Measurements from ENCODE around the gene RBM20. TPM values are rescaled to one million over a fixed set of nuclear protein-coding genes. Genes with fewer than 3 reads are reported as not detected.

Gene RBM20
- total and polyA plus RNA-seq, 7 donors, result 0.23 to 7.8 (median 5.4) TPM; not detected in 1

DNA sequence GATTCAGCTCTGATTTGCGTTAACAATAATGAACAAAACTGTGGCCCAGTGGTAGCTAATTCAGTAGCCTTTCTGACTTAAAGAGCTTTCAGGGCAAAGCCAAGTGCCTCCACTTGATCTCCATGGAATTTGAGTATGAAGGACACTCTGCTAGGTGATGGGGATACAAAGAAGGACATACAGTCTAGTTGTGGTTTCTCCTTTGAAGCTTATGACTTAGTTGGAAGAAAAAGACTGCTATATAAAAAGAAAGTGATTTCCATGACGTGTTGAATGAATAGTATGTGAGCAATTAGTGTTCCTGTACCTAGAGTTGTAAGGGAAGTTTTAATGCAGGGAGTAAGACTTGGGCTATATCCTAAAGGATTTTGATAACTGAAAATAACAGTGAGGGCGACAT lies 235.9 kb downstream of the RBM20 start:
- Histone ChIP-seq H3K4me3 (no peak overlapping the region), H3K27me3 (no peaks in the 10 kb centered on the region), H3K9me3 (no peaks in the 10 kb centered on the region), H3K36me3 (peaks cover 0 to 75% (median 5%) of the 10 kb centered on the region in 4 donors), H3K27ac (peak overlapping the region; percentile 21 to 60 (median 38)), H3K4me1 (peaks cover 0 to 96% (median 65%) of the 10 kb centered on the region in 4 donors)
- intact Hi-C loops (cut with DNase I), result no loop called here
- no peak for DNase-seq
- WGBS, 2 donors, result 67 to 83% methylated on average over 3 of the region's 3 CpGs
- TF ChIP-seq POLR2AphosphoS5 (IDR thresholded peaks at IDR 0.05) (no peak), EP300 (IDR thresholded peaks at IDR 0.05) (no peak), POLR2A (IDR thresholded peaks at IDR 0.05) (no peak)
- TF ChIP-seq, protein P1, sequence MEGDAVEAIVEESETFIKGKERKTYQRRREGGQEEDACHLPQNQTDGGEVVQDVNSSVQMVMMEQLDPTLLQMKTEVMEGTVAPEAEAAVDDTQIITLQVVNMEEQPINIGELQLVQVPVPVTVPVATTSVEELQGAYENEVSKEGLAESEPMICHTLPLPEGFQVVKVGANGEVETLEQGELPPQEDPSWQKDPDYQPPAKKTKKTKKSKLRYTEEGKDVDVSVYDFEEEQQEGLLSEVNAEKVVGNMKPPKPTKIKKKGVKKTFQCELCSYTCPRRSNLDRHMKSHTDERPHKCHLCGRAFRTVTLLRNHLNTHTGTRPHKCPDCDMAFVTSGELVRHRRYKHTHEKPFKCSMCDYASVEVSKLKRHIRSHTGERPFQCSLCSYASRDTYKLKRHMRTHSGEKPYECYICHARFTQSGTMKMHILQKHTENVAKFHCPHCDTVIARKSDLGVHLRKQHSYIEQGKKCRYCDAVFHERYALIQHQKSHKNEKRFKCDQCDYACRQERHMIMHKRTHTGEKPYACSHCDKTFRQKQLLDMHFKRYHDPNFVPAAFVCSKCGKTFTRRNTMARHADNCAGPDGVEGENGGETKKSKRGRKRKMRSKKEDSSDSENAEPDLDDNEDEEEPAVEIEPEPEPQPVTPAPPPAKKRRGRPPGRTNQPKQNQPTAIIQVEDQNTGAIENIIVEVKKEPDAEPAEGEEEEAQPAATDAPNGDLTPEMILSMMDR (IDR thresholded peaks at IDR 0.05), result no peak

DNA sequence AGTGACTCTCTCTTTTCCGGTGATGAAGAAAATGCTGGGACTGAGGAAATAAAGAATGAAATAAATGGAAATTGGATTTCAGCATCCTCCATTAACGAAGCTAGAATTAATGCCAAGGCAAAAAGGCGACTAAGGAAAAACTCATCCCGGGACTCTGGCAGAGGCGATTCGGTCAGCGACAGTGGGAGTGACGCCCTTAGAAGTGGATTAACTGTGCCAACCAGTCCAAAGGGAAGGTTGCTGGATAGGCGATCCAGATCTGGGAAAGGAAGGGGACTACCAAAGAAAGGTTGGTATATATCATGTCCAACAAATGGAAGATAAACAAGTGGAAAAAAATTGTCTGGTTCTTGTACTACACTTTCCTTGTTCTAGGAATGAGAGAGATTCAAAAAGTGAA lies 237.1 kb downstream of the RBM20 start:
- intact Hi-C loops (cut with DNase I), result no loop called here
- H3K9me3 ChIP-seq, result no peaks in the 10 kb centered on the region
- peak; percentile 58 for DNase-seq
- 89 to 95% methylated on average over 9 of the region's 9 CpGs for WGBS, 2 donors
- H3K4me3 ChIP-seq, result no peak overlapping the region
- H3K27me3 ChIP-seq, result no peaks in the 10 kb centered on the region
- H3K4me1 ChIP-seq, result peaks cover 0 to 96% (median 61%) of the 10 kb centered on the region in 4 donors
- peak overlapping the region in 3 of 4 donors; percentile 19 to 60 (median 48) for H3K27ac ChIP-seq
- TF ChIP-seq POLR2AphosphoS5 (IDR thresholded peaks at IDR 0.05), result no peak
- H3K36me3 ChIP-seq, result peaks cover 0 to 82% (median 5%) of the 10 kb centered on the region in 4 donors

DNA sequence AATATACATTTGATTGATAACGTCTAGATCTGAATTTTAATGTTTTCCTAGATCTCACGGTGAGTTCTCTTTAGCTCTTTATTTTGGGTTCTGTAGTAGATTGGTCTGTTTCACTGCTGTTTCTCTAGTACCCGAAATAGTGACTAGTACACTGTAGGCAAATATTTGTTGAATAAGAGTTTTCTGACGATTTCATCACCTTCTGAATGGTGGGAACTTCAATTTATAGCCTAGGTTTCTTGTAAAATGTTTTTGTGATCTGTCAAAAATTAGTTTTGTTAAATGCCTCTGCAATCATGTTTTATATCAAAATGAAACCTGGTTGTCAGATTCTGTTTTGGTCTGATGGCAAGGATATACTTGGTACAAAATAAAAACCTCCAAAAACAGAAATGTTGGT lies 237.8 kb downstream of the RBM20 start:
- Histone ChIP-seq H3K9me3 (no peaks in the 10 kb centered on the region), H3K36me3 (peaks cover 0 to 82% (median 5%) of the 10 kb centered on the region in 4 donors), H3K4me3 (peak overlapping the region in 1 of 4 donors; percentile 3), H3K27ac (peak overlapping the region; percentile 19 to 60 (median 40)), H3K27me3 (no peaks in the 10 kb centered on the region), H3K4me1 (peaks cover 0 to 95% (median 57%) of the 10 kb centered on the region in 4 donors)
- intact Hi-C loops (cut with DNase I), result no loop called here
- TF ChIP-seq EP300 (IDR thresholded peaks at IDR 0.05) (no peak), POLR2A (IDR thresholded peaks at IDR 0.05) (no peak), POLR2AphosphoS5 (IDR thresholded peaks at IDR 0.05) (peak in 1 of 4 donors; percentile 29)
- TF ChIP-seq, protein P1 (IDR thresholded peaks at IDR 0.05), result no peak
- no peak for DNase-seq
- 38 to 65% methylated on average over 4 of the region's 4 CpGs for WGBS, 2 donors

DNA sequence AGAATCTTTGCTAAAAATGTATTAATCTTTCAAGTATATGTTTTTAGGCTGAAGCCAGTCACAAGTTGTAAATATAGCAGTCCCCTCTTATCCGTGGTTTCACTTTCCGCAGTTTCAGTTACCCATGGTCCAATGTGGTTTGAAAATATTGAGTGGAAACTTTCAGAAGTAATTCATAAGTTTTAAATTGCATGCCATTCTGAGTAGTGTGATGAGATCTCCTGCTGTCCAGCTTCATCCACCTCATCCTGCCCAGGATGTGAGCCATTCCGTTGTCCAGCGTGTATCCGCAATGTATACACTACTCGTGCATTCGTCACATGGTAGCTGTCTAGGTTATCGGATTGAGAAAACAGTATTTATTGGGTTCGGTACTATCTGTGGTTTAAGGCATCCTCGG lies 239.8 kb downstream of the RBM20 start:
- Histone ChIP-seq H3K27ac (peak overlapping the region; percentile 37 to 60 (median 44)), H3K4me1 (peaks cover 0 to 77% (median 47%) of the 10 kb centered on the region in 4 donors), H3K27me3 (no peaks in the 10 kb centered on the region), H3K9me3 (no peaks in the 10 kb centered on the region), H3K36me3 (peaks cover 0 to 86% (median 7%) of the 10 kb centered on the region in 4 donors), H3K4me3 (no peak overlapping the region)
- no peak for DNase-seq
- intact Hi-C loops (cut with DNase I), result no loop called here
- WGBS, 2 donors, result 82% methylated on average over 10 of the region's 10 CpGs
- no peak for TF ChIP-seq POLR2AphosphoS5 (IDR thresholded peaks at IDR 0.05)
- no peak for TF ChIP-seq POLR2A (IDR thresholded peaks at IDR 0.05)
- no peak for TF ChIP-seq EP300 (IDR thresholded peaks at IDR 0.05)
- TF ChIP-seq, protein P1 (IDR thresholded peaks at IDR 0.05), result no peak

DNA sequence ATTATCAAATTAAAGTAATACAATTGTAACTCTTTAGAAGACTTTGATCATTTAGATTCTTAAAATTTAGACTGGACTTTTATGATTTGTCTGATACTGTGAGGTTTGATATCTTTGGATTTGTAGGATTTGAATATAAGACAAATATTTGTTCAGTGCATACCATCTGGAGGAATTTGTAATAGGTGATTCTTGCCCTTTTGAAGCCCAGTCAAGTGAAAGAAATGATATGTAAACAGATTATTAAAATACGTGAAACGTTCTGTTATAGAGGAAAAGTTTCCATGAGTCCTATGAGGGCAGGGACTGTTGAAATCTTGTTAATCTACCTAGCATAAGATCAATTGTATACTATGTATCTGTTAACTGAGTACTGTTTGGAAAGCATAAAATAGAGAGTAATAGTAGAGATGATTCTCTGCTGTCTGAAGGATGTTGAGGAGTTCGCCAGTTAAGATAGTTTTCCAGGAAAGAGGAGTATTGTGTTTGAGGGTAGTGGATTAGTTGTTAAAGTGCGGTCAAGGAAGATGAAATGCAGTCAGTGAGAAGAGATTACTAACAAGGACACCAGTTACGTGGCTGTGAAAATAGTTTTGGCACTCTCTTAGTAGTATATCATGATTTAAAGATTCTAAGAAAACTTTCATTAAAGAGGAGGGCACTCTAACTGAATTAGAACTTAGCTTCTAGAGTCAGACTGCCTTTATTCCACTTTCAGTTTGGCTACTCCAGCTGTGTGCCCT lies 242.0 kb downstream of the RBM20 start:
- peaks cover 0 to 100% (median 16%) of the 10 kb centered on the region in 4 donors for H3K36me3 ChIP-seq
- no peak for DNase-seq
- H3K9me3 ChIP-seq, result no peaks in the 10 kb centered on the region
- no peaks in the 10 kb centered on the region for H3K27me3 ChIP-seq
- TF ChIP-seq POLR2A (IDR thresholded peaks at IDR 0.05), result no peak
- no peak for TF ChIP-seq POLR2AphosphoS5 (IDR thresholded peaks at IDR 0.05)
- TF ChIP-seq, protein P1 (IDR thresholded peaks at IDR 0.05), result no peak
- no peak for TF ChIP-seq EP300 (IDR thresholded peaks at IDR 0.05)
- WGBS, 2 donors, result 49 to 59% methylated on average over 5 of the region's 5 CpGs
- intact Hi-C loops (cut with DNase I), result no loop called here
- H3K27ac ChIP-seq, result peak overlapping the region; percentile 36 to 65 (median 54)
- H3K4me3 ChIP-seq, result no peak overlapping the region
- H3K4me1 ChIP-seq, result peaks cover 0 to 57% (median 33%) of the 10 kb centered on the region in 4 donors

Measured in sigmoid colon (tissue), 7 donors.